ENCODE data around the gene PROB1.
"Not testable (repeated sequence)": the region's sequence is repeated elsewhere in the genome, so short reads cannot be mapped to it uniquely, and the experiment has no call there.

DNA sequence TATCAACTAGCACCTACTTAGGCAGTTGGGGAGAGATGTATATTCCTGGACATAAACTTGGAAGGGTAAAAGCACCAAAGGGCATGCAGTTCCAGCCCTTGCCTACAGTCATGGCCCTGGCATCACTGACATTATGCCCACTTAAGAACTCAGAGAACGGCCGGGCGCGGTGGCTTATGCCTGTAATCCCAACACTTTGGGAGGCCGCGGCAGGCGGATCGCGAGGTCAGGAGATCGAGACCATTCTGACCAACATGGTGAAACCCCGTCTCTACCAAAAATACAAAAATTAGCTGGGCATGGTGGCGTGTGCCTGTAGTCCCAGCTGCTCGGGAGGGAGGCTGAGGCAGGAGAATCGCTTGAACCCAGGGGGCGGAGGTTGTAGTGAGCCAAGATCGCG, 45.5 kb upstream of the PROB1 start:
- not testable (repeated sequence) for TF ChIP-seq TAF7 (tag; IDR thresholded peaks at IDR 0.05); CEBPB (tag; IDR thresholded peaks at IDR 0.05); HSF4 (CRISPR knock-in tag; IDR thresholded peaks at IDR 0.05; ENCODE audit: borderline replicate concordance); JUND (IDR thresholded peaks at IDR 0.05; ENCODE audit: borderline replicate concordance, low read depth, low read length); JUND (tag; IDR thresholded peaks at IDR 0.05; ENCODE audit: borderline replicate concordance, low read depth, low read length)
- TF ChIP-seq, protein P1, sequence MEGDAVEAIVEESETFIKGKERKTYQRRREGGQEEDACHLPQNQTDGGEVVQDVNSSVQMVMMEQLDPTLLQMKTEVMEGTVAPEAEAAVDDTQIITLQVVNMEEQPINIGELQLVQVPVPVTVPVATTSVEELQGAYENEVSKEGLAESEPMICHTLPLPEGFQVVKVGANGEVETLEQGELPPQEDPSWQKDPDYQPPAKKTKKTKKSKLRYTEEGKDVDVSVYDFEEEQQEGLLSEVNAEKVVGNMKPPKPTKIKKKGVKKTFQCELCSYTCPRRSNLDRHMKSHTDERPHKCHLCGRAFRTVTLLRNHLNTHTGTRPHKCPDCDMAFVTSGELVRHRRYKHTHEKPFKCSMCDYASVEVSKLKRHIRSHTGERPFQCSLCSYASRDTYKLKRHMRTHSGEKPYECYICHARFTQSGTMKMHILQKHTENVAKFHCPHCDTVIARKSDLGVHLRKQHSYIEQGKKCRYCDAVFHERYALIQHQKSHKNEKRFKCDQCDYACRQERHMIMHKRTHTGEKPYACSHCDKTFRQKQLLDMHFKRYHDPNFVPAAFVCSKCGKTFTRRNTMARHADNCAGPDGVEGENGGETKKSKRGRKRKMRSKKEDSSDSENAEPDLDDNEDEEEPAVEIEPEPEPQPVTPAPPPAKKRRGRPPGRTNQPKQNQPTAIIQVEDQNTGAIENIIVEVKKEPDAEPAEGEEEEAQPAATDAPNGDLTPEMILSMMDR (IDR thresholded peaks at IDR 0.05 in 2 of 3, conservative IDR thresholded peaks at IDR 0.05 in 1 of 3; ENCODE audit: insufficient read depth in 2 of 3, low read depth in 1 of 3, low read length in 3 of 3), result not testable (repeated sequence)
- TF ChIP-seq, protein P2, sequence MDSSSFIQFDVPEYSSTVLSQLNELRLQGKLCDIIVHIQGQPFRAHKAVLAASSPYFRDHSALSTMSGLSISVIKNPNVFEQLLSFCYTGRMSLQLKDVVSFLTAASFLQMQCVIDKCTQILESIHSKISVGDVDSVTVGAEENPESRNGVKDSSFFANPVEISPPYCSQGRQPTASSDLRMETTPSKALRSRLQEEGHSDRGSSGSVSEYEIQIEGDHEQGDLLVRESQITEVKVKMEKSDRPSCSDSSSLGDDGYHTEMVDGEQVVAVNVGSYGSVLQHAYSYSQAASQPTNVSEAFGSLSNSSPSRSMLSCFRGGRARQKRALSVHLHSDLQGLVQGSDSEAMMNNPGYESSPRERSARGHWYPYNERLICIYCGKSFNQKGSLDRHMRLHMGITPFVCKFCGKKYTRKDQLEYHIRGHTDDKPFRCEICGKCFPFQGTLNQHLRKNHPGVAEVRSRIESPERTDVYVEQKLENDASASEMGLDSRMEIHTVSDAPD (CRISPR knock-in tag; IDR thresholded peaks at IDR 0.05), result not testable (repeated sequence)
